ENCODE data around the gene ITGB8.

The ITGB8 gene

DNA sequence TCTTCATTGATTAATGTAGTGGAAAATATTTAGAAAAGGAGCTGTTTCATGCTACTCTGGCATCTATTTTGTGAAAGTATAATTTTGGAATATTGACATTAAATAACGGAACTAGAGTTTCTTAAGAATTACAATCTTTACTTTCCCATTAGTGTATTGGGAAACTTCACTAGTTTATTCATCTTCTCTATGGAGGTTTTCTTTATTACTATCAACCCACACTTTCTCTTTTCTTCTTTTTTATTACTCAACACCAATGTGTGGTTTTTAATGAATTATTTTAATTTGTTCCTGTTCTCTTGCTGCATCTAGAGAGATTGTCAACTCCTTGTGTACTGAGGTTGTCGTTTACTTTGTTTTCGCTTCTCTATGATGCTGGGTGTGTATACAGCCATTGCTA lies 20.4 kb upstream of the ITGB8 start:
- no peak for DNase-seq

DNA sequence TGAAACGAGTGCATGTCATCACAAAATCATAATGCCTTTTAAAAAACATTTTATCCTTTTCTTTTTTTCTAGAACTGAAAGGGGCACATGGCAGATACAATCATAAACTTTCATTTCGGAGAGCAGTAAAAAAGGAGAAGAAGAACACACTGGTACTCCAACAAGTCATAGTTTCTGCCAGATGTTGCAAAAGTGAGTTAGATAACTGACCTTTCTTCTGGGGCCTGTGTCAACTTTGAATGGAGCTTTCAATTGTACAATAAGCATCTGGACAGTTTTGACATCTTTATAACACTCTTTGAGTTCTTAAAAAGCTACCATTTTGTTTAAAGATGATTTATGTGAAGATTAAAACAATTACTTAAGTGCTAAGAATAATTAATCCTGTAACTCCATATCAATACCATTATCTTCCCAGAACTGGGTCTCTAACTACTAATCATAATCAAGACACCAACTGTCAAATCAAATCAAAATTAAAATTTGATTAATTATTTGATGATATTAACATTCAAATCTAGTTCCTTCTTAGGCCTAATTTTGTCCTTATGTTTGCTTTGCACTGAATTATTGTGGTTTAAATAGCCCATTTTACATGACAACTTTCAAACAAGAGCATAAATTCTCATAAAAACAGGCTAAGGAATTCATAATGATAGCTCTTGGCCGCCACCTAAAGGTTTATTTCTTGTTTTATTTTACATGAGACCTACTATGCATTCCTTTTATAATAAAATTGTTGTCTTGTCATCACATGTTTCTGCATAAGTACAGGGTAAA lies 19.5 kb upstream of the ITGB8 start:
- DNase-seq = no peak

- no peak for DNase-seq
These were observed 19.0 kb upstream of the ITGB8 start for GRCh38 chr7:20311743-20312042.

DNA sequence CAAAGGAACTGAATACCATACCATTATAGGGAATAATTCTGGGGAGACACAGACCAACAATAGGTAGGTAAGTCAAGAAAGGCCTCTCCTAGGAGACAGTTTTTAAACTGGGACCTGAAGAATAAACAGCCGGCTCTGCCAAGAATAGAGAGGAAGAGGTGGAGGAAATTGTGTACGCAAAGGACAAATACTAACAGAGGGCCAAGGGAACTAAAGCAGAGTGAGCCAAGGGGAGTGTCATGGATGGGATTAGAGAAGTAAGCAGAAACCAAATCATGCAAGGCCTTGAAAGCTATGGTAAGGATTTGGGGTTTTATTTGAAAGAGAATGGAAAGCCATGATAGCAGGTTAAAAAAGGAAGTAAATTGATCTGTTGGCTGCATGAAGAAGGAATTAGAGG lies 18.1 kb upstream of the ITGB8 start:
- DNase-seq = no peak

DNA sequence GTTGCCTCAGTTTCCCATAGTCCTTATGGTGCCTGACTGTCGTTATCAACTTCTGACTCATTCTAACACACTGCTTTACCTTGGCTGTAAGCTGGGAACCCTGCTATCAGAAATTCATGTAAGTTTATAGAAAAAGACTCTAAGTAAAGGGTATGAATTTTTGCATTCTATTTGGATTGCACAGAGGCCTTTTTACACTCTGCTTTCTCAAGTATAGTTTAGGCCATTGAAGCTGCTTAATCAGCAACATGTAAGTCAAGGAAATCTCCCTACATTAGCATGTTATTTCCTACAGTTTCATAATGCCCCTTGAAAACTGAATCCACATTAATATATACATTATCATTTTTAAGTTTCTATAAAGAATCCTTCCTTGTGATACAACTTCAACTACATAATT lies 17.1 kb upstream of the ITGB8 start:
- no peak for DNase-seq

DNA sequence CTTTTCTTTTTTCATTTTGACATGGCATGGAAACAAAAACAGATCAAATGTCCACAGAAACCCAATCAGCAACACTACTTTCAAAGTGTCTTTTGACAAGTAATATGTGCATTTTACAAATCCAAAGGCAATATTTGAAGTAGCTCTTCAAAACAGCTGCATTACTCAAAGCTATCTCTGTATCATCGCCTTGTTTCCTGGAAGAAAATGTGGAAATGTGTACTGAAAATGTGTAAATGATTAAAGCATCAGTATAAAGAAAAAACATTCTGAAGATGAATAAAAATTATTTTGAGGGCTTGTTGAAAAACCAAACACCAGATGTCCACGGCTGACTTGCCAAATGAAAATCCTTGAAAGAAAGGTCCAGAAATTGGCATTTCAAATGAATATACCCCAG lies 16.5 kb upstream of the ITGB8 start:
- DNase-seq = no peak

GRCh38 chr7:20316706-20317105 lies 14.0 kb upstream of the ITGB8 start:
- peak; percentile 45 for DNase-seq

DNA sequence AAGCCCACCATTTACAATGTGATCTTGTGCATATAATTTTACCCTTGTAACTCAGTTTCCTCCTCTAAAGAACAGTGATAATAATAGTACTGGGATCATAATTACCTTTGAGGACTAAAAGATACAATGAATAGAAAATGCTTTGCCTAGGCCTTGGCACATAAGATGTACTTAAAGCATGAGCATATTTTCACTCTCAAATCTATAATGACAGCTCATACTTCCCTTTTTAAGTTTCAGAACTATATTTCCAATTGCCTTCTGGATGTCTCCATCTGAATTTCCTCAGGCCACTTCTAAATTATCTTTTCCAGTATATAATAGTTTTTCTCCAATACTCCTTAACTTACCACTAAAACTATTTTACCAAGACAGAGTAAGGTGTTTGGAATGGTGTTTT lies 13.3 kb upstream of the ITGB8 start:
- DNase-seq = no peak

- DNase-seq = no peak
These were observed 11.8 kb upstream of the ITGB8 start for GRCh38 chr7:20318933-20319332.

GRCh38 chr7:20320322-20320721 lies 10.4 kb upstream of the ITGB8 start:
- DNase-seq = no peak

DNA sequence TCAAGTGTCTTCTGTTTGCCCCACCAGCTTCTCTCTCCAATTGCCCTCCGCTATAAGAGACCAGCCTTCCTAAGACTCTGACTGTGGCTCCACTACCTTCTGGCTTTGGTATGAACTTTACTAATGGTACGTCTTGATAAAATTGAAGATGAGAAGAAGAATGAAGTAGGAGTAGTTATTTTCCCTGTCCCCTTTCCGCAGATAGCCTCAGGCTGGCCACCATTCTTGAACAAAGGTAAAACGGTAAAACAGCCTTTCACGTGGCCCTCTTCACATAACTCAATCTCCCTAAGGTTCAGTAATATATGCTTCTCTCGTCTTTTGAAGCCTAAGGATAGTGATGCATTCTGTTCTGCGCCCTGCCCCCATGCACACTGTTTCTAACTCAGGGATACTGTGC lies 9.9 kb upstream of the ITGB8 start:
- DNase-seq = no peak

- no peak for DNase-seq
These were observed 7.1 kb upstream of the ITGB8 start for GRCh38 chr7:20323595-20323994.

DNA sequence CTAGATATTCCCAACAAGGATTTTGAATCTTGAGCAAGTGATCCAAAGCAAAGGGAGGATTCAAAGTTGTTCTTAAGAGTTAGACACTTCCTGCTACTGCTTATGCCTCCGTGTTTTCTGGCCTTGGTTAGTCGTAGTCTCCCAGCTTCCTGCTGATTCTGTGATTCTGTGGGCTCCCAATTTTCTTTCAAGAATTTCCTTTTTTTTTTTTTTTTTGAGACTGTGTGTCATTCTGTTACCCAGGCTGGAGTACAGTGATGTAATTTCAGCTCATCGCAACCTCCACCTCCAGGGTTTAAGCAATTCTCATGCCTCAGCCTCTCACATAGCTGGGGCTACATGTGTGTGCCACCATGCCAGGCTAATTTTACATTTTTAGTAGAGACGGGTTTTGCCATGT lies 4.4 kb upstream of the ITGB8 start:
- DNase-seq = no peak

DNA sequence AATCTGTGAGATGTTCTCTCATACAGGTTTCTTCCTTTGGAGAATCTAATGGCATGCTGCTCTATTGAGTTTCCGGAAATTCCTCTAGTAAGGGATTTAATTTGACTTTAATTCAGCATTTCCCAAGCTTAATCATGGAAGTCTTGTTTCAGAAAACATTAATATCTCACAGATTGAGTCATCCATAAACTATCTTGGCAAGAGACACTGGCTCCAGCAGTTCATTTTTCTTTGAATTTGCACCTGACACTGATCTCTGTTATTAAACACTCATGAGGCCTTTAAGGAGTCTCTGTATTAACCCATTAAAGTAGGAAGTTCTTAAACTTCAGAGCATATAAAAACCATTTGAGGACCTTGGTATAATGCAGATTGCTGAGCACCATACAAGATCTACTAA lies 3.6 kb upstream of the ITGB8 start:
- DNase-seq = no peak

GRCh38 chr7:20328027-20328426 lies 2.7 kb upstream of the ITGB8 start:
- no peak for DNase-seq

DNA sequence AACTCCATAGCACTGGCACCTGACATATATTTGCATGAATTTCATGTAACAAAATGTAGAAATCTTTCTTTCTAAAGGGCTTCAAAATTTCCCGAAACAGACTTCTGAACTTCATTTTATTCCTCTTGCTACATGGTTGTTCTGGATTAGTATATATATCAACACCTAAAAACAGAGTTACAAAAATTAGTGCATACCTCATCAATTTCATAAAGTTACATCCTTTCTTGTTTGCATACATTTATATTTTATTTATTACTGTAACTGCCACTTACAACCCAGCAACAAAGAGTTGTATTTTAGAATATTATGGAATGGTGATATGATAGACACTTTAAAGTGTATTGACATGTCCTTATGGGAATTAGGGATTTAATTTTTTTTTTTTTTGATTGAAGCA lies 2.0 kb upstream of the ITGB8 start:
- DNase-seq = no peak

DNA sequence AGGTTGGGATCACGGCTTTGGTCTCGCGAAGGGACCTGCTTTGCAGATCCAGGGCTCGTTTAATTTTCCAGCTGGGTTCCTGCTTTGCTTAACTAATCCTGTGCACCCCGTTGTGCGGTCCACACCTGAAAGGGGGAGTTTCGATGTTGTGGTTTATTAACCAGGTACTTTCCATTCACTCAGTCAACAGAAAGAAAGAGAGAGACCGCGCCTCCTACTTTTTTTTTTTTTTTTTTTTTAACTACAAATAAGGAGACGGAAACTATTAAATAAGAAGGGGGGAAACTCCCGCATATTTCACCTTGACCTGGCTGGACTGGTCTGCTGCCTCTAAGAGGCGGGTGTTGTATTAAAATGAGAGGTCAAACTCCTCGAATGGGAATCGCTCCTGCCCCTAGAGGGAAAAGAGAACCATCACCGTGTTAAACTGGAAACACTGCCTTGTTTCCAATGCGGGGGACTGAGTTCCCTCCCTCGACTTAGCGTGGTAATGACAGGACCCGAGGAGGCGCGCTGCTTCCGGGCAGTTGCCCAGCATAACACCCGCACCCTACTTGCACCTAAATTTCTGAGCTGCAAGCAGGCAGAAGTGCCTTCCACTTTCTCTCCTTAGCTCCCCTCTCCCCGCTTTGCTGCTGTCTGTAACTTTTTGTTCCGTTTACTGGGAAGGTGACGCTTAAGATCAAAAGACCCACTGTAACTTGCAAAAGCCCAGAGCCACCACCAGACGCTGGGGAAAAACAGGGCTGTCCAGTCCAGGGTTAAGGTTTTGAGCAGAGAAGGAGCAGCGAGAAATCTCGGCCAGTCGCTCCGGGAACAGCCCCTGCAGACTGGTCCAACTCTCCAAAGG lies 1.1 kb upstream of the ITGB8 start:
- peak; percentile 53 for DNase-seq

- DNase-seq = peak; percentile 68
These were observed 519 bp downstream of the ITGB8 start for GRCh38 chr7:20330928-20331909.

- DNase-seq = no peak
These were observed 1.5 kb downstream of the ITGB8 start for GRCh38 chr7:20331910-20332813.

DNA sequence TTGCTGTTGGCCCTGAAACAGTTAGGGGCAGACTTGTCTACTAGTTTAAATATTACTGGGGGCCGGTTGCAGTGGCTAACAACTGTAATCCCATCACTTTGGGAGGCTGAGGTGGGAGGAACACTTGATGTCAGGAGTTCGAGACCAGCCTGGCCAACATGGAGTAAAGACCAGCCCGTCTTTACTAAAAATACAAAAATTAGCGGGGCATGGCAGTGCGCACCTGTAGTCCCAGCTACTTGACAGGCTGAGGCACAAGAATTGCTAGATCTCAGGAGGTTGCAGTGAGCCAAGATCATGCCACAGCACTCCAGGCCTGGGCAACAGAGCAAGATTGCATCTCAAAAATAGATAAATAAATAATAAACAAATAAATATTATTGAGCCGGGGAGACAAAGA lies 7.6 kb downstream of the ITGB8 start:
- no peak for DNase-seq

GRCh38 chr7:20340839-20341238 lies 10.1 kb downstream of the ITGB8 start:
- no peak for DNase-seq

- no peak for DNase-seq
These were observed 12.5 kb downstream of the ITGB8 start for GRCh38 chr7:20343205-20343604.
